HL-60/S4 (cell line): ENCODE measurements around the gene GRM5.
"Not testable (repeated sequence)": the region's sequence is repeated elsewhere in the genome, so short reads cannot be mapped to it uniquely, and the experiment has no call there.

Experiments used
- in situ Hi-C: fragments of 300-500 bp; cut with MboI; formaldehyde crosslinking; loops from 2 replicates; pipeline ENCODE4 v1.14.3; 2022; ENCODE audit warnings: low sequenced_read_pairs

Gene GRM5

DNA sequence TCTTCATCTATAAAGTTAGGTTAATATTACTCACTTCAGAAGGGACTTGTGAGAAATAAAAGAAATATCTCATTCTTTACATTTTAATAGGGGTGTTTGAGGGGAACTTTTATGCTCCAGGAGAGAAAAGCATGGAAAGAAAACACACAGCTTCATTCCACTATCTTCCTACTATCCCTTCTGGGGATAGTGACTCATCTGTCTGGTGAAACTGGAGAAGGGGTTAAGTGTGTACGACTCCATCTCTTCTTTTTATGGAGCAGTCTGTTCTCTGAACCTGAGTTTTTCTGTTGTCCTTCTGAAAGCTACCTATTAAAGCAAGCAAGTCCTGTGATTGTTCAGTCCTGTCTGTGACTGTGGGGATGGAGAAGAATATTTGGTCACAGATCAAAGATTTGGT lies 227.6 kb downstream of the GRM5 start:
- in situ Hi-C loops: not testable (repeated sequence)

DNA sequence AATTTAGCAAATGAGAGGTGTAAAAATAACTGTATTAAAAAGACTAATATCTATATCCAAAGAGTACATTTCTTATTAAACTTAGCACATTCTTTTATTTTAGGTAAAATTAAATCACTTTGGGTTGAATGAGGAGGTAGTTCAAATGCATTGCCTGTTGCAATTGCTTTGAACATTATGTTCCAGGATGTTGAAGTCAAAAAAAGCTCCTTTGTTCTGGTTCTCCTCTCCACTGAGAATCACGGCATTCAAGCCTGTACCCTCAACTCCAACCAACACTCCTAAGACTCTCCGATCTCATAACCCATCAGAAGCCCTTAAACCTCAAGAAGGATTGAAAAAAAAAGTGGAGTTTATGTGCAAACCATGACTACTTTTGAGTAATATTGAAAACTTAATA lies 230.1 kb downstream of the GRM5 start:
- in situ Hi-C loops: not testable (repeated sequence)

DNA sequence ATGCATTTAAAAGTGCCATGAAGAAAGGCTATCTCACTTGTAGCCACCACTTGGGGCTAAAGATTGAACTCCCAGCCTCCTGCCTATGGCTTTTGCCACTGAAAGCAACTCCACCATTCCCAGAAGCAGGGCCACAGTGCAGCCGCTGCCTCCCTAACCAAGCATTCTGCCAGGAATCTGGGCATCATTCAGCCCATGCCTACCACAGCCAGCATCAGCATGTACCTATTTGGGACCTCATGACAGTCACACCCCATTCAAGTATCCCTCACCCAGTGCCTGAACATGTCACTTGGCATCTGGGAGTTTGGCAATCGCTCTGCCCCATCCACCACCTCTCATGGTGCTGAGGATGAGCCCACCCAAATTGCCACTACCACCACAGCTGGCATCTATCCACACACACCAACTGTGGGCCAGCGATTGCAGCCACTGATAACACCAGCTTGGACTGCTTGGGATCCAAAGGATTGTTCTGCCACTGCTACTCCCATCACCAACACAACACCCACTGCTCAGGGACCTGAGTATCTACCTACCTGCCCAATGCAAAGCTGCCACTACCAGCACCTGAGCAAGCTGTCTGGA lies 234.4 kb downstream of the GRM5 start:
- in situ Hi-C loops: no loop called here

DNA sequence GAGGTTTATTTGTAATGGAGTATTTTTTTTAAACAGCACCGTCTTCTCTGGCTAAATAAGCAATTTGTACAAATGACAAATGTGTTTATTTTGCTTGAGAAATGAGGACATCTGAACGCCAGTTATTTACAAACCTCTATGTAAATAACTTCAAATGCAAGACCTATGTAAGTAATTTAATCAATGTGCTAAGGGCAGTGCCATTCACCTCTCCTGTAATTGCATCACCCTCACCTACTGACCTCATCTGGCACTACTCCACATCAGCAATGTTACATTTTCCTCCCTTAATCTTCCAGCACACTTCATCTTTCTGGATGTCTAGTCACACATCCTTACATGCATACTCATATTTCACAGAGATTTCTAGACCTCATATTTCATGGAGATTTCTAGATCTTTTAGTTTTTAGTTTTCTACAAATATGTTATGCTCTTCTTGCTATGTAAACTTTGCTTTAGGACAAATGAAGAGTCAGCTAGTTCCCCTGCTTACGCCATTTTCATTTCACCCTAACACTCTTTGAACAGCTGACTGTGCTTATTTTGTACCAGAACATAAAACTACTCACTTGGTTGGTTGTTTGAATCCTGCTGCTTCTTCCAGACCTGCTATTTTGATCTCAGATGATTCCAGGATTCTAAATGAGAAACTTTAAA lies 238.6 kb downstream of the GRM5 start:
- in situ Hi-C loops: no loop called here

DNA sequence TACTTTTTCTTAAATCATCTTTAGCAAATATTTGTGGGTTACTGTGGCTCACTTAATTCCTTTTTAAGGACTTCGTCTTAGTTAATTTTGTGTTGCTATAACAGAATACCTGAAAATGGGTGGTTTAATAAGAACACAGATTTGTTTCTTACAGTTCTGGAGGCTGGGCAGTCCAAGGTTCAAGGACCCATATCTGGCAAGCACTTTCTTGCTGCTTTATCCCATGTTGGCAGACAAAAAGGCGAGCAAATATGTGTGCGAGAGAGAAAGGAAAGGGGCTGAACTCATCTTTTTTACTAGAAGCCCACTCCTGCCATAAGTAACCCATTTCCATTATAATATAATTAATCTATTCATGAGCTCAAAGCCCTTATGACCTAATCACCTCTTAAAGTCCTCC lies 246.2 kb downstream of the GRM5 start:
- in situ Hi-C loops: no loop called here

DNA sequence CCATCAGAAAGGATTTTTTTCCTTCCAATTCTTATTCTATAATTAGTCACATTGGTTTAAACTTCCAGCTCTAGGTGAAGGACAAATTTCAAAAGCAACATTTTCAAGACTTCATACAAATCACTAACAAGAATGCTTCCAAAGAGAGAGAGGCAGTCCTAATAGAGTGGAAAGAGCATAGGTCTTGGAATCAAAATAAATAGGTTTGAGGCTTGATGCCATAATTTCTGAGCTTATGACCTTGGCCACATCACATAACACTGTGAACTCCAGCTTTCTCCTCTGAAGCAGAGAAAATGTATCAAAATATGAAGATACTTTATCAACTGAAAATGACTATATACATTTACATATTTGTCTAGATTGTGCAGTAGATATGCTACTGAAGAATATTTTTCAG lies 246.8 kb downstream of the GRM5 start:
- in situ Hi-C loops: no loop called here

DNA sequence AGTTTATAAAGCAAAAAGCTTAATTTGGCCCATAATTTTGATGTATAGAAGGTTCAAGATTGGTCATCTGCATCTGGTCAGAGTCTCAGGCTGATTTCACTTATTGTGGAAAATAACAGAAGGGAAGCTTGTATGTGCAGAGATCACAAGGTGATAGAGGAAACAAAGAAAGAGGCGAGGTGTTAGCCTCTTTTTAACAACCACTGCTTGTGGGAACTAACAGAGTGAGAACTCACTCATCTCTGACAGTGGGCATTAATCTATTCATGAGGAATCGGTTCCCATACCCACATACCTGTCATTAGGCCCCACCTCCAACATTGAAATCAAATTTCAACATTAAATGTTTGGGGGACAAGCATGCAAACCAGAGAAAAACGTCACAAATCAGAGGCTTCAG lies 250.3 kb downstream of the GRM5 start:
- in situ Hi-C loops: no loop called here

DNA sequence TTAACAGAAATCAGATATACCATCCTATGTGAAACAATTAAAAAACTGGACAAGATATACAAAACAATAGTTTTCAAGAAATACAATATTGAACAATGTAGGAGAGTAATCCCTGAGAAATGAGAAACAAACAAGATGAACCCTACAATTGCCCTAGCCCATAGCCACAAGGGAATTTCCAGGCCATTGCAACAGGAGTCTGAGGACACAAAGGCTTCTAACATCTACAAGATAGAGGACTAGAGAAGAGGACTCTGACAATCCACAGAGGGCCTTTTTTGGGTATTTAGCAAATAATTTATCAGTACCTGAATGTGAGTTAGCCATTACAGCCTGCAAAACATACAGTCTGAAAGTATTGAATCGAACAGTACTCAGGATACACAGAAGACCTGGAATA lies 251.7 kb downstream of the GRM5 start:
- in situ Hi-C loops: no loop called here

DNA sequence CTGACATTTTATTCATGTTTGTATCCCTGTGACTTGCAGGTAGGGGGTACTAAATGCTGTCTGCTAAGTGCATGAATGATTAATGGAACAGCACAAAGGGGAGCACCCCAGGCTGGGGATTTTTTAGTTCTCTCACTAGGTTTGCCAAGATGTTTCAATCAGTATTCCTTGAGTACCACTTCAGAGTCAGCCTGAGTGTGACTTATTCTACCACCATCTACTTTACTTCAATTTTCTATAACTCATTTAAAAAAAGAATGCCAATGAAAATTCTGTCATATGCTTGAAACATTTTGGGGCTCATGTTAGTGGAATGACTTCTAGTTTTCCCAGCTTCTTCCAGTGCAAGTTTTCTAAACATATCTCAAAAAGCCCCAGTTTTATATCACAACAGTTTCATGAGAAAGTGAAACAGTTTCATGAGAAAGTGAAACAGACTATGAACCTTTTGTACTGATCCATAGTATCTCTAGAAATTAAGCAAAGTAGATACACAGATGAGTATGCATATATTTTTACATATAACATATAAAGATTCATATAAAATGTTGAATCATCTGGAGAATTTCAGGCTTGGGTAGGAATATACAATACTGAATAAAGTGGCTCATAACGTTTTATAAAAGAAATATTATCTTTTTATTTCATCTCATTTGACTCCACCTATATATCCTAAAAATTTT lies 252.4 kb downstream of the GRM5 start:
- in situ Hi-C loops: no loop called here

DNA sequence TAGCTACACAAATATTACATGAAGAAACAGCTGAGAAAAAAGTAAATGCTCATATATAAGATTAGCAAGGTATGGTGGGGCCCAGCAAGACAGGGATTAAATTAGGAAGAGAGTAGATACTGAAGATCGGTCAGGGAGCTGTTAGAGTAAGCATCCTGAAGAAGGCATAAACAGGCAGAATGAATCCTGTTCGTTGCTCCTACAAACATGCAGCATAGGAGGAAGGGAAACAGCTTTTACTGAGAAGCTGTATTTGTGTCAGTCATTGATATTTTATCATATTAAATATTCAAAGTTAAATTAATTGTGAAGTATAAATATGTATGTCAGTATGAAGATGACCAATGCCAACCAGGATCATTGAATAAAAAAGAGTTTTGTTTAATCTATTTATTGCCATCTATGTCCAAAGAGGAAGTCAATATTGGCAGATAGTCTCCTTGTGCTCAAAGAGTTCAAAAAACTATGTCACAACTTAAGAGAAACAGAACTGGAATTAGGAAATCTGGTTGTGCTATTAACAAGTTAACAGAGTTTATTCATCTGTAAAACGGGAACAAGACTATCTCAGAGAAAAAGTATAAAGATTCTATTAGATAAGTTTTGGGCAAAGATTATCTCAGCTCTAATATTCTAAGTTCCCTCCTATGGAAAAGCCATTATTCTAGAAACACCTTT lies 255.2 kb downstream of the GRM5 start:
- in situ Hi-C loops: no loop called here

DNA sequence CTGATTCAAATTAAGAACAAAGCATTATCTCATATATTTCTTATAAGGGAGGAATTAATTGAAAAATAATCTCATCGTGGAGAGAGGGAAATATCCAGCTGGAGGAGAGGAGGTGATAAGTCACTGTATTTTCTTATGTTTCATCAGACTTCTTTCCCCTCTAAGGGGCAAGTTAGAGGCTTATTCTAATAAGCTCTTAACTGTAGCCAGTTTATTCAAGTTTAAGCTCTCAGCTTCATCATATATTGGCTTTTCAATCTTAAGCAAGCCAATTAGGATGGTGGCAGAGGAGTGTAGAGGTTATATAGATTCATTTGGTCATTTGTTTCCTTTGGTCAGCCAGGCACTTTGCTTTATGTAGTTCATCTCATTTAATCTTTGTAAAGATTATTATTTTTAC lies 256.7 kb downstream of the GRM5 start:
- in situ Hi-C loops: no loop called here

DNA sequence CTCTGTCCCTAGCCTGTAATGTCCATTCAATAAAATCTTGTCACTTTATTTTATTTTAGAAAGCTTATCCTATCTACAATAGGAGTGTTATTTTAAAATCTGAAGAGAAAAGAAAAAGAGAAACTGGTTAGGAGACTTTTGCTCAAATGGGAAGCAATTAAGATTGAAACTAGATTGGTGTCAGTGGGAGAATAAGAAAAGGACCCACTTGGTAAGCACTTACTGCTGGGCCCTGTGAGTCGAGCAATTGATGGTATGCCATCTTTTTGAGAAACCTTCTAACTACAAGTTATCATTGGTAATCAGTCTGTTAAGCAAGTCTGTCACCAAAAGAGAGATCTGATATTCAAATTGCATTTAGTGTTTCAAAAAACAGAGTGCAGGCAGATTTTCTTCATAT lies 258.4 kb downstream of the GRM5 start:
- in situ Hi-C loops: no loop called here

DNA sequence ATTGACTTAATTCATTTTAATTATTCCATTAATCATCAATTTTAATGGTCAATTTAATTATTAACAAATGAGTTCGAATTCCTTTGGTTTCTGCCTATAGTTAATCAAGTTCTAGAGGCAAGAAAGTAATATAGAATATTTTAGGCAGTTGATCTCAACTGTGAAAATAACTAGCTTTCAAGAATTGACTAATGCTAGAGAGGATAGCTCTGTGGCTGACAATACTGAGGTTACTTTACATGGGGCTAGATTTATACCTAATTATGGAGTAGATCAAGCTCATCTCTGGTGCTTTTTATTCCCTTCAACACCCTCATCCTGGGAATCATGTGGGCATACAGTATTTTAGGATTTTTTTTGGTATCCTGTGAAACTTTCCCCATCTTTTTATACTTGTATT lies 259.4 kb downstream of the GRM5 start:
- in situ Hi-C loops: no loop called here

DNA sequence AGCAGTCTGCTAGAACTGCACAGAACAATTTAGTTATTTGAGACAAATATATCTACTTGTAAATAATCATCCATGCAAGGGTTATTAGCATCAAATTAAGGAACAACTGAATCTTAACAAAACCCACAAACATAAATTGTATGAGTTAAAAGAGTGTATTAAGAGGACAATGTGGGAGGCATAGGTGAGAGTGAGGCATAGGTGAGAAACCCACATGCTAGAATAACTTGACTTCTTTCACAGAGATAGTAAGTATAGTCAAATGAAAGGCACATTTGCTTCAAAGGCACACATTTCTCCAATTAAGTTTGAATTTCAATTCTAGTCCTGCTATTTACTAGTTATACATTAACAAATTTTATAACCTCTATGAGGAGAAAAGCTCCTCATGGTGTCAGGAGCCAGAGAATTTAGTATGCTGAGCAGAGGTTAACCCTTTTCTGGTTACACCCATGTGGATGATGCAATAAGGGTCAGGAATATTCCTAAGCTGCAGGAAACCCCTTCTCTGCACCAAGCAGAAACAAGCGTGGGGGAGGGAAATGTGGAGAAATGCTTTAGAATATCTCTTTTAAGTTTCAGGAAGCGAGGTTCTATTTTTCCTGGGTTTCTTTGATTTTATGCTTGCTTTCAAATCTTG lies 264.2 kb downstream of the GRM5 start:
- in situ Hi-C loops: no loop called here

DNA sequence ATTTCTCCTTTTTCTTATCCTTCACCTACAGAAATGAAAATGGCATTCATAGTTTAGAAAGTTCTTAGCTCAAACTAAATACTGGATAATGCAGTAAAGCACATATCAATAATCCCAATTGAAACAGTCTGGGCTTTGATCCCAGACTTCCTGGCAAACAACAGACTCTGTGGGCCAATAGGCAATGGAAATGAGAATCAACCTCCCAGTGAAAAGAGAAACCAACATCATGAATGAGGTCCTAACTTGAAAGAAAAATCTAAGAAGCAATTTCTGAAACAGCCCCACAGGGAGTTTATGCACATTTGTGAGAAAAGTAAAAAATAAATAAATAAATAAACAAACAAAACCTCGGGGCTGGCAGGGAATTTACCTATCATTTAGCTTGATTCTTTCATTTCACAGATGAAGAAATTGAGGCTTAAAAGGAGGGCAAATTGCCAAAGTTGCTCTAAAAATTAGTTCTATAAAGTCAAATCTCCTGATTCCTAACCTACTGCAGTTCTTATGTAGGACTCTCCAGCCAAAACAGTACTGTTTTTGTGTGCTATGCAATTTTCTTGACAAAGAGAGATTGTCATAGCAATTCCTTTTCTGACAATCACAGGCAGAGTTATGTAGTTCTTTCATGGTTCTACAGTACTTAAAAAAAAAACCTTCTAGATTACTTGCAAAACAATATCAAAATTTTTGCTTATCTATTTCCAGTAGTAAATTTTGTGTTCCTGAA lies 265.8 kb downstream of the GRM5 start:
- in situ Hi-C loops: no loop called here

DNA sequence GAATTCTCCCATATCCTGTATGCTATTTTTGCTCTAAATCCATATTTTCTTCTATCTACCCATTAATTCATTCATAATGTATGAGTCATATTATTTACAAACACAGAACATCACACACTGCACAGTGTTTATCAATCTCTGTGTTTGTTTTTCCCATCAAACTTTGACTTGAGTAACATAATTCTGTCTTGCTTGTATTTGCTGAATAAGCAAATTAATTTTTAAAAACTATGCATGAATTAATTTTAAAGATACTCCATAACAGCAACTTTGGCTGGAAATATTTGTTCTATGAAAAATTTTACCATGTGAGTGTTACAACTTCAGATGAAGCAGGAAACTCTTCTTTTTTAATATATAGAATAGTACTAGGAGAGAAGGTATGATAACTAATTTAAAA lies 275.6 kb downstream of the GRM5 start:
- in situ Hi-C loops: no loop called here

DNA sequence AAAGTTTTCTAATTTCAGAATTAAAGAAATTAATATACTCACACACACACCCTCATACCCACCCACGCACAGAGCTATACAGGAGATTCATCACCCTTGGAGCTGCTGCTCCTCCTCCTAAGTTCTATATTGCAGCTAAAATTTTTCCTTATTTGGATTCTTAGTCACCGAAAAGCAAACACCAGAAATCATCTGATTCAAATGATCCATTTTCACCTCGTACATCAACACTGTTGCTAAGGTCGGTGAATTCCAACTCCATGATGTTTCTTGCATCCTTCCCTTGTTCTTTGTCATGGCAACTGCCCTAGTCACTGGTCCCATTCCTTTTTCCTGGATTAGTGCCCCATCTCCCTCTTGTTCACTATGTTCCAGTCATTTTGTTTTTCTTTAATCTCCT lies 286.2 kb downstream of the GRM5 start:
- in situ Hi-C loops: no loop called here

DNA sequence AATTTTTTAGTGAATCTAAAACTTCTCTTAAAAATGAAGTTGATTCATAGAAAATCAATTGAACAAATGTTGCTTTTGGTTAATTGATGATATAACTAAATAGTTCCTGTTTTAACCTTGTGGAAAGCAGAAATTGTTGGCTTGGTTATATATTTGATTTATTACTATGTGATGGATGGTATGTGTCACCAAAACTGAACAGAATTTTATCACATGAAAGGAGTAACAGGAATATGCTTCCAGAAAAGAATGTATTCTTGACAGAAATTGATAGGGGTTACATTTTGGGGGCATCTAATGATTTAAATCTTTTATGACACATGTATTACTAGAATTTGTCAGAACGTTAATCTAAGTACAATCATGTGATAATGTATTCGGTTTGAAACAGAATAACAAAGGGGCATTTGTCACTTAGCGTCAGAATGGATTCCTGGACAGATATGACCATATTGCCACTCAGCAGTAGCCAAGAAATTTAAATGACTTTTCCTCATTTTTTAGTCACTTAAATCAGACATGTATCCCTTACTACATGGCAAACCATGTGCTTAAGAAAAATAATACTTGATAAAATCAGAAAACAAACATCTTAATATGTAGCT lies 295.2 kb downstream of the GRM5 start:
- in situ Hi-C loops: no loop called here

DNA sequence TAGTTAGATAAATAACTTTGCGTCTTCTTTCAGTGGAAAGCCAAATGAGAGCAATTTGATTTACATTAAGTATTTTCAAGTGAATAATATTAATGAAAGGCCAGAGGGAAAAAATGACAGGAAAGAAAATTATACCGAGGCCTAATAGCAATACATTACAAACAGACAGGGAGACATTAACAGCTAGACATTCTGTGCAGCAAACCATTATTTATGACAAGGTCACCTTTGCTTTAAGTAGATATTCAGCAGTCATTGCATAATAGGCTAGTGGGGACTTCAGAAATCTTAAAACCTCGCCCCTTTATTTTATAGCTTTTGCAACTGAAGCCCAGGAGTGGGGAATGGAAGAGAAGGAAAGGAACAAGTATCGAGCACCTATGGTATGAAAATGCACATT lies 321.6 kb downstream of the GRM5 start:
- in situ Hi-C loops: no loop called here

DNA sequence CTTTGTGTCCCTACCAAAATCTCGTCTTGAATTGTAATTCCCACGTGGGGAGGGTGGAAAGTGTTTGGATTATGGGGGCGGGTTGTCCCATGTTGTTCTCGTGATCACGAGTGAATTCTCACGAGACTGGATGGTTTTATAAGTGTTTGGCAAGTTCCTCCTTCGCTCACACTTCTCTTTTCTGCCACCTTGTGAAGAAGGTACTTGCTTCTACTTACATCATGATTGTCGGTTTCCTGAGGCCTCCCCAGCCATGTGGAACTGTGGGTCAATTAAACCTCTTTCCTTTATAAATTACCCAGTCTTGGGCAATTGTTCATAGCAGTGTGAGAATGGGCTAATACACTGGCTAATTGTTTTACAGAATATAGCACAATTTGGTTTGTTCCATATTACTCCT lies 326.3 kb downstream of the GRM5 start:
- in situ Hi-C loops: no loop called here
